GM21576 (cell line): Measurements from ENCODE around the gene ZBTB46.
"Not testable (repeated sequence)": the region's sequence is repeated elsewhere in the genome, so short reads cannot be mapped to it uniquely, and the experiment has no call there.

Experiments used
- ATAC-seq: cut with Tn5 transposase; IDR thresholded peaks from one replicate; pipeline ENCODE4 v1.9.1; 2021; ENCODE audit warnings: mild to moderate bottlenecking, moderate library complexity; ENCODE audit not compliant: unreplicated experiment

The ZBTB46 gene

DNA sequence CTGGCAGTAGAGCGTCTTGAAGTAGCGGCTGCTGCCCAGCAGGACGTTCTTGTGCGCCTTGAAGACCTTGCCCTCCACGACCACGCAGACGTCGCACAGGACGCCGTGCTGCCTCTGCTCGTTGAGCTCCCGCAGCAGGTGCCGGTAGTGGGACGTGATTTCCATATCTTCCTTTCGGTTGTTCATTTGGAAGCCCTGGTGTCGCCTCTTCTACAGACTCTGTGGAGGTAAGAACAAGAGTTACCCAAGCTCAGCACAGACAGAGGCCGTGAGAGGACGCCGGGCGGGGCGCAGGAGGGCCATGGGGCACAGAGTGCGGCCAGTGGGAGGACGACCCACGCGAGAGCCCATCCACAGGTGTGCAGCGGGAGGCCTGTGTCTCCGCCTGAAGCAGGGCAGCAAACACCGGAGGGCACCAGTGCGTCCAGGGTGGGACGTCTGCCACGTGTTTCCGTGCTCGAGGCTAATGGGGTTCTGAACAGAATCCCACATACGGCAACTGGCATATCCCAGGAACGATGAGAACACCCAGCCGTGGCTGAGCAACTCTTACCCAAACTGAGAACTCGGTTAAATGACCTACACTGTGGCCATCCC, 40.4 kb downstream of the ZBTB46 start:
- ATAC-seq: no peak

DNA sequence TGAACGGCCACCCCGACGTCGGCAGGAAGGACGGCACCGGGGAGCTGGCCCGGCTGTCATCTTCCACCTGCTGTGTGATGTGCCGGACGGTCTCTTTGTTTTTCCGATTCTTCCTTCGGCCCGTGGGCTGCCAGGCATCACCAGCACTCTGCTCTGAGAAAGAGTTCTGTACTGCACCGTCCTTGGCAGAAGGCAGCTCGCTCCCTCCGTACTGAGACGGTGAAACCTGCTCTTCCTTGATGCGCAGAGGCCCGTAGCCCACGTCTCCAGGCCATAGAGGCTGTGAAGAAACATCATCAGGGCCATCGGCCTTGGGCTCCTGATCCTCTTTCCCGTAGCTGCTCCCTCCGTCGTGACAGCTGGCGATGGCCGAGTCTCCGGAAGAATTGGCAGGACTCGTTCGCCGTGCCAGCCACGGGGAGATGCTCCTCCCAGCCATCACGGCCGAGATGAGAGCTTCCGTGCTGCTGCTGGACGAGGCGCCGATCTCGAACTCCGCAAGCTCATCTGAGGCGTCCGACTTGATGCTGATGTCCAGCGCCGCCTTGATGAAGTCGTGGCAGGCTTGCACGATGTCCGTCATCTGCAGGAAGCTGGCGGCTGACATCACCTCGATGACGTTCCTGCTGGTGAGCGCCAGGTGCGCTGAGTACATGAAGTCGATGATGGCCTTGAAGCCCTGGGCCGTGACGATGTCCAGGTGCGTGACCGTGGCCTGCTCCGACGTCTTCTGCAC, 41.1 kb downstream of the ZBTB46 start:
- no peak for ATAC-seq

- ATAC-seq: no peak
Observed at GRCh38 chr20:63787749-63788148, 43.3 kb downstream of the ZBTB46 start.

GRCh38 chr20:63787302-63787701, 43.8 kb downstream of the ZBTB46 start:
- ATAC-seq: no peak

DNA sequence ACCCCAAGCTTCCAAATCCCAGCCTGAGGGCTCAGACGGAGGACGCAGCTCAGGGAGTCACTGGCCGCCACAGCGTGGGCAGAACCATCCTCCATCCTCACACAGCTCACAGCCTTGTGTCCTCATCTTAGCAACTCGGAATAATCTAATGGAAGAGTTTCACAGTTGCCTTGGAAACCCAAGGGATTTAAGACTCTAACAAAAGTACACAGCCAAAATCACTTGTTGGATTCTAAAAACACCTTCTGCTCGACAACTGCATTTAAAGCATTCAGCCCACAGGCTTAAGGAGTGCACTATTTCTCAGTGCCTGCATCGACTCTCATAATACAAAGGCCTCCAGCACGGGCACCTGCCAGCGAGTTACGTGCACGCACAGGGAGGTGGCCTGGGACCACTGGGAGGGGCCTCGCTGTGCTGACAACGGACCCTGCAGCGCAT, 45.4 kb downstream of the ZBTB46 start:
- ATAC-seq: no peak

- no peak for ATAC-seq
Observed at GRCh38 chr20:63783970-63784369, 47.1 kb downstream of the ZBTB46 start.

DNA sequence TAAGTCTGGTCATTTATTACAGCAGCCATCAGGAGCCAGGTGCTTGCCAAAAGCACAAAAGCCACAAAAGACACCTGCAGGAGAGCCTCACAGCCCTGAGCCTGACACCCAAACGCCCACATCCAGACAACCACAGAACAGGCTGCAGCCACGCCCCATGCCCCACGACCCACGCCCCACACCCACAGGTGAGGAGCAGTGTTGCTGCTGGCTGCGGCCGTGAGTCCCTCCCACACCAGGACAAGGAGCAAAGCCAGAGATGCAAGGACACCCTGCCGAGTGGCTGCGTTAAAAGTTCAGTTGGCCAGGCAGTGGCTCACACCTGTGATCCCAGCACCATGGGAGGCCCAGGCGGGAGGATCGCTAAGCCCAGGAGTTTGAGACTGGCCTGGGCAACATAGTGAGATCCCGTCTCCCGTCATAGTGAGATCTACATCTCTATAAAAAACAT, 48.5 kb downstream of the ZBTB46 start:
- no peak for ATAC-seq

DNA sequence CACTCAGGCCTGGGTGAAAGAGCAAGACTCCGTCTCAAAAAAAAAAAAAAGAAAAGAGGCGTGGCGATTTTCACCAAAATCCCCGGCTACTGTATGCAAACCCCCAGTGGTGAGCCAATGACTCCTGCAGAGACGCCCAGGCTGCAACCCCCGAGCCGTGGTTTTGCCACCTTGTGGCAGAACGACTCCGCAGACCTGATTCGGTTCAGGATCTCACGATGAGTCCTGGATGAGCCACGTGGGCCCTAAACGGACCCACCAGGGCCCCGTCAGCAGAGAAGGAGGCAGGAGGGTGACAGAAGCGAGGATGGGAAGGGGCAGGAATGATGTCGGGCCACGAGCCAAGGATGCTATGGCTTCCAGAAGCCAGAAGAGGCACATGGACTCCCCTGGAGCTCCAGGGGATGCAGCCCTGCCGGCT, 49.0 kb downstream of the ZBTB46 start:
- no peak for ATAC-seq

- no peak for ATAC-seq
Observed at GRCh38 chr20:63781181-63781580, 49.9 kb downstream of the ZBTB46 start.

DNA sequence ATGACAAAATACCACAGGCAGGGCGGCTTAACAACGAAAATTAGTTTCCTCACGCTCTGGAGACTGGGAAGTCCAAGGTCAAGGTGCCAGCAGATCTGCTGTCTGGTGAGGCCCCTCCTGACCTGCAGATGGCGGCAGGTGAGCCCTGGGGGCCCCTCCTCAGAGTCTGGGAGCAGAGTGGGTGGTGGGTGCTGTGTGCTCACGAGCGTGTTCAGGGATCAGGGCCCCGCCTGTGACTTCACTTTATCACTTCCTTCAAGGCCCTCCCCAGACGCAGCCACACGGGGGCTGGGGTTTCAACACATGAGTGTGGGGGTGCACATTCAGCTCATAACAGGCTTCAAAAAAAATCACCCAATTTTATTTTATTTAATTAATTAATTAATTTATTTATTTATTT, 52.2 kb downstream of the ZBTB46 start:
- ATAC-seq: no peak

DNA sequence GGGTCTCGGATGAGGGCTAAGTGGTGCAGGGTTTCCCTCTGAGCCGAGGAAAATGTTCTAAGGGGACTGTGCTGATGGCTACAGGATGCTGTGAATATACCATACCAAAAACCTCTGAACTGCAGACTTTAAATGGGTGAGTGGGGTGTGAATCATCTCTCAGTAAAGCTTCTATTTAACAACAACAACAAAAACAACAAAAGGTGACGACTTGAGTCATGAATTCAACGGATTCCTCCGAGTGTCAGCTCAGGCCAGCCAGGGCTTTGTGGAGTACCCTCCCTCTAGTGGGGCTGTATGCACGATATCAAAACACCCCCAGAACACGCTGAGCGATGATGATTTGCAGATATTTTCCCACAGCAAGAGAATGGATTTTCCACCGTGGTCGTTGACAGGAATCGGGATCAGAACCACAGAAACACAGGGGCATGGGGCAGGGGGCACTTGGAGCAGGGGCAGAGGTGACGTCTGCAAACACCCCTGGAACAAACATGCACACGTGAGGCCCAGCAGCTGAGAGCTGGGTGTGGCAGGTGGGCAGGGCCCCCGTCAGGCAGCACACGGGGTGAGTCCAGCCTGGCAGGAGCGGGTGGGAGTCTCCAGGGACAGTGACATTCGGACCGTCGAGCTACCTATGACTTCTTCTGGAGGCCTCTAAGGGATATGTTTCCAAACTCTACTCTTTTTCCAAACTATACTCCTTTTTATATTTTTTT, 52.9 kb downstream of the ZBTB46 start:
- no peak for ATAC-seq

DNA sequence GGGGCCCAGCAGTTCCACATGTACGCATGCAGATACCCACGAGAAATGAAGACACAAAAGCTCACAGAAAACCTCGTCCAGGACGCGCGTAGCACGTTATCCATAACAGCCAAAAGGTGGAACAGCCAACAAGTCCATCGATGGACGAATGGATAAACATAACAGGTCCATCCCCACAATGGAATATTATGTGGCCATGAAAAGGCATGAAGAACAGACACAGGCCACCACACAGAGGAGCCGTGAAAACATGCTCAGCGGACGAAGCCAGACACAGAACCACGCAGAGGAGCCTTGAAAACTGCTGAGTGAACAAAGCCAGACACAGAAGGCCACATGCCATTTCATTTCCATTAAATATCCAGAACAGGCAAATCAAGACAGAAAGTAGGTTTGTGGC, 53.5 kb downstream of the ZBTB46 start:
- ATAC-seq: no peak

- not testable (repeated sequence) for ATAC-seq
Observed at GRCh38 chr20:63776875-63777274, 54.2 kb downstream of the ZBTB46 start.

GRCh38 chr20:63775096-63775978, 55.7 kb downstream of the ZBTB46 start:
- ATAC-seq: no peak

GRCh38 chr20:63774306-63774705, 56.8 kb downstream of the ZBTB46 start:
- no peak for ATAC-seq

DNA sequence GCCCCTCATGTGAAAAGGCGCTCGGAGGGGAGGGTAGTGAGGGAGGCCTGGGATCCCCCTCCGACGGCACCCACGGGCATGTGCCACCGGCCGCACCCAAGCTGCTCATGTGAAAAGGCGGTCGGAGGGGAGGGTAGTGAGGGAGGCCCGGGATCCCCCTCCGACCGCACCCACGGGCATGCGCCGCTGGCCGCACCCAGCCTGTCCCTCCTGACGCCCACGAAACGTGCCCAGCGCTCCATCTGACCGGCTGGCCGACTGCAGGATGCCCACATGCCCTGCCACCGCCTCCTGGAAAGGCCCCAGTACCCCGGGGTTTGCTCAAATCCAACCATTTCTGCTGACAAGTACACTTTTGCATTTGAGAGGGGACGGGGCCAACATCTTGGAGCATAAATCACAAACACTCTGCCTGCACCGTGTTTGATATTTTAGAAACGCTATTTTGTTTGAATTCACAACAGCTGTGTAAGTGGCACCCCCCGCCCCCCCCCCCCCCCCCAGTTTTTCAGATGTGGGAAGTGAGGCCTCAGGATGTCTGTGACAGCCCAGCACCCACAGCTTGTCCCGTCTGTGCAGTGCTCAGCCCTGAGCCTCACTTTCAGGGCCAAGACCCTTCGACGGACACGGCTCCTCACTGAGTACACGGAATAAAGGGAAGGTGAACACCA, 57.4 kb downstream of the ZBTB46 start:
- ATAC-seq: no peak

DNA sequence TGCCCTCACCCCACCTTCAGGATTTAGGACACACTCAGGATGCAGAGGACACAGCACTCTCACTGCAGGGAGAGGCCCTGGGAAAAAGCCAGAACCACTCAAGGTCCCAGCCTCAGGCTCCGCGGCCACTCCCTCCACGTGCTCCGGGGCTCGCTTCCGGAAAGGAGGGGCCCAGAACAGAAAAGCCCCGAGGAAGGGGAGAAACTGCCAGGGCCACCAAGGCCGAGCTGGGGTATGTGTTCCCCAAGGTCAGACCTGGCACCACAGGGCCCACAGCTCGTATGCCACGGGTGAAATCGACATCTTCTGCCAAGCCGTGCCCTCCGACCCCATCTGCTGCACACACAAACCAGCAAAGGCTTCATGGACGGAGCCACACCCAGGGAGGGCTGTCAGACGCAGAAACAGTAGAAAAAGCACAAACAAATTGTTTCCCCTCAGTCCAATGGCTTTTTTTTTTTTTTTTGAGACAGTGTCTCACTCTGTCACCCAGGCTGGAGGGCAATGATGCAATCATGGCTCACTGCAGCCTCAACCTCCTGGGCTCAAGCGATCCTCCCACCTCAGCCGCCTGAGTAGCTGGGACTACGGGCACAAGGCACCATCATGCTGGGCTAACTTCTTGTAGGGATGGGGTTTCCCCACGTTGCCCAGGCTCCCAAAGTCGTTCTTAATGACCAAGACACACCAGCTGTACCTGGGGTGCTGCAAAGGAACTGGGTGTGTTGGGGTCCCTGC, 58.1 kb downstream of the ZBTB46 start:
- no peak for ATAC-seq

GRCh38 chr20:63771046-63771707, 59.9 kb downstream of the ZBTB46 start:
- ATAC-seq: no peak

GRCh38 chr20:63769891-63770474, 61.1 kb downstream of the ZBTB46 start:
- ATAC-seq: no peak
